HepG2 (cell line): ENCODE data around the gene CENATAC. TPM values are rescaled to one million over a fixed set of nuclear protein-coding genes. Genes with fewer than 3 reads are reported as not detected.

Source experiments
- AKAP8 ChIP-seq: sonication (generic); formaldehyde crosslinking; IDR thresholded peaks from 2 replicates; pipeline ENCODE4 v1.5.1; 2020; ENCODE audit warnings: mild to moderate bottlenecking, missing genetic modification reagents
- ARID5B ChIP-seq: IDR thresholded peaks from 2 replicates; pipeline ENCODE4 v1.4.0; 2020; ENCODE audit warnings: mild to moderate bottlenecking, missing genetic modification reagents
- DRAP1 ChIP-seq: IDR thresholded peaks from 2 replicates; pipeline ENCODE4 v1.6.1; 2016; ENCODE audit warnings: missing genetic modification reagents, missing compliant biosample characterization
- HNF4G ChIP-seq, 2 experiments: sonication (generic) in 1 of 2; formaldehyde crosslinking in 1 of 2; IDR thresholded peaks; 2 replicates each; pipeline versions ENCODE4 v1.4.0 to v1.6.1; 2011 to 2020; ENCODE audit warnings: borderline replicate concordance in 2 of 2, low read depth in 2 of 2, mild to moderate bottlenecking in 2 of 2, low read length in 1 of 2, missing genetic modification reagents in 1 of 2, moderate library complexity in 1 of 2
- TBX3 ChIP-seq: fragments of 450-650 bp; IDR thresholded peaks from 2 replicates; pipeline ENCODE4 v1.6.1; 2017; ENCODE audit warnings: antibody characterized with exemption, mild to moderate bottlenecking, inconsistent platforms, borderline replicate concordance
- TFDP2 ChIP-seq: sonication (generic); formaldehyde crosslinking; IDR thresholded peaks from 2 replicates; pipeline ENCODE4 v1.4.0; 2020; ENCODE audit warnings: missing genetic modification reagents
- ZNF160 ChIP-seq: sonication (generic); formaldehyde crosslinking; IDR thresholded peaks from 2 replicates; pipeline ENCODE4 v1.8.0; 2022; ENCODE audit warnings: mild to moderate bottlenecking, inconsistent platforms, missing genetic modification reagents
- ZNF430 ChIP-seq: sonication (generic); formaldehyde crosslinking; IDR thresholded peaks from 2 replicates; pipeline ENCODE4 v1.9.0; 2021; ENCODE audit warnings: mild to moderate bottlenecking, missing genetic modification reagents
- ZNF510 ChIP-seq: sonication (generic); formaldehyde crosslinking; IDR thresholded peaks from 2 replicates; pipeline ENCODE4 v1.4.0; 2020; ENCODE audit warnings: low read depth, mild to moderate bottlenecking, missing genetic modification reagents
- ZNF619 ChIP-seq: sonication (generic); formaldehyde crosslinking; IDR thresholded peaks from 2 replicates; pipeline ENCODE4 v1.4.0; 2020; ENCODE audit warnings: mild to moderate bottlenecking, missing genetic modification reagents
- ZXDC ChIP-seq: sonication (generic); formaldehyde crosslinking; IDR thresholded peaks from 2 replicates; pipeline ENCODE4 v1.5.0; 2020; ENCODE audit warnings: mild to moderate bottlenecking, missing genetic modification reagents
- polyA plus RNA-seq, 8 experiments: library from polyadenylated mRNA; depleted of rRNA in 3 of 8; stranded (reverse) in 7 of 8; unstranded in 1 of 8; fragments of >200 nt; fragmentation: Illumina TruSeq in 4 of 8; extraction: Trizol in 4 of 8; gene quantifications; 2 replicates each; pipeline versions ENCODE4 v1.2.1 to v1.2.3, GENCODE V29; 2011 to 2016; ENCODE audit warnings: low read depth in 4 of 8, missing spikeins in 1 of 8, mixed read lengths in 1 of 8; ENCODE audit not compliant: insufficient read depth in 1 of 8
- total RNA-seq, 5 experiments: library from RNA; depleted of rRNA; stranded (reverse); fragments of >200 nt; fragmentation: Illumina TruSeq; extraction: Trizol; gene quantifications; 2 replicates each; pipeline ENCODE4 v1.2.3, GENCODE V29; 2016; ENCODE audit warnings: low read depth in 1 of 5
- TF ChIP-seq, protein P1 (sequence below): IDR thresholded peaks from 2 replicates; pipeline ENCODE4 v1.6.1; 2018; ENCODE audit warnings: missing genetic modification reagents
- TF ChIP-seq, protein P2 (sequence below): sonication (generic); formaldehyde crosslinking; conservative IDR thresholded peaks from 2 replicates; pipeline ENCODE4 v1.4.0; 2020; ENCODE audit warnings: missing genetic modification reagents

The CENATAC gene
- total and polyA plus RNA-seq, 2 of the 13 experiments (the other 11 are each of a cell fraction or from before 2014, with no cell fraction given) = 21.7 to 25.0 TPM

GRCh38 chr11:119018074-119018938, 20.4 kb downstream of the CENATAC start, which contains the start of the genes RPS25 and TRAPPC4 (continued):
- peak; percentile 36; the same call in 1 of the 2 replicates for TF ChIP-seq ARID5B (CRISPR knock-in tag)
- no peak for TF ChIP-seq HNF4G (IDR thresholded peaks at IDR 0.05; ENCODE audit: borderline replicate concordance, low read depth, low read length)
- peak; percentile 19; the same call in 1 of the 2 replicates for TF ChIP-seq HNF4G (CRISPR knock-in tag; IDR thresholded peaks at IDR 0.05; ENCODE audit: borderline replicate concordance, low read depth)
- TF ChIP-seq, protein P1, sequence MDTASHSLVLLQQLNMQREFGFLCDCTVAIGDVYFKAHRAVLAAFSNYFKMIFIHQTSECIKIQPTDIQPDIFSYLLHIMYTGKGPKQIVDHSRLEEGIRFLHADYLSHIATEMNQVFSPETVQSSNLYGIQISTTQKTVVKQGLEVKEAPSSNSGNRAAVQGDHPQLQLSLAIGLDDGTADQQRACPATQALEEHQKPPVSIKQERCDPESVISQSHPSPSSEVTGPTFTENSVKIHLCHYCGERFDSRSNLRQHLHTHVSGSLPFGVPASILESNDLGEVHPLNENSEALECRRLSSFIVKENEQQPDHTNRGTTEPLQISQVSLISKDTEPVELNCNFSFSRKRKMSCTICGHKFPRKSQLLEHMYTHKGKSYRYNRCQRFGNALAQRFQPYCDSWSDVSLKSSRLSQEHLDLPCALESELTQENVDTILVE (CRISPR knock-in tag) = no peak; the same call in 1 of the 2 replicates
- 0 out of 2 replicates have a peak, but pooled peaks have one; percentile 8 for TF ChIP-seq ZXDC (CRISPR knock-in tag)
- TF ChIP-seq, protein P2, sequence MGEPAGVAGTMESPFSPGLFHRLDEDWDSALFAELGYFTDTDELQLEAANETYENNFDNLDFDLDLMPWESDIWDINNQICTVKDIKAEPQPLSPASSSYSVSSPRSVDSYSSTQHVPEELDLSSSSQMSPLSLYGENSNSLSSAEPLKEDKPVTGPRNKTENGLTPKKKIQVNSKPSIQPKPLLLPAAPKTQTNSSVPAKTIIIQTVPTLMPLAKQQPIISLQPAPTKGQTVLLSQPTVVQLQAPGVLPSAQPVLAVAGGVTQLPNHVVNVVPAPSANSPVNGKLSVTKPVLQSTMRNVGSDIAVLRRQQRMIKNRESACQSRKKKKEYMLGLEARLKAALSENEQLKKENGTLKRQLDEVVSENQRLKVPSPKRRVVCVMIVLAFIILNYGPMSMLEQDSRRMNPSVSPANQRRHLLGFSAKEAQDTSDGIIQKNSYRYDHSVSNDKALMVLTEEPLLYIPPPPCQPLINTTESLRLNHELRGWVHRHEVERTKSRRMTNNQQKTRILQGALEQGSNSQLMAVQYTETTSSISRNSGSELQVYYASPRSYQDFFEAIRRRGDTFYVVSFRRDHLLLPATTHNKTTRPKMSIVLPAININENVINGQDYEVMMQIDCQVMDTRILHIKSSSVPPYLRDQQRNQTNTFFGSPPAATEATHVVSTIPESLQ (CRISPR knock-in tag) = no peak
- peak; percentile 57; the same call in 1 of the 2 replicates for TF ChIP-seq ZNF510 (CRISPR knock-in tag)
- 0 out of 2 replicates have a peak, but pooled peaks have one; percentile 21 for TF ChIP-seq ZNF619 (CRISPR knock-in tag)
- peak; percentile 56; the same call in 1 of the 2 replicates for TF ChIP-seq AKAP8 (CRISPR knock-in tag)
- TF ChIP-seq ZNF430 = peak; percentile 75; the same call in 1 of the 2 replicates
- TF ChIP-seq TBX3 = no peak
- peak; percentile 44 for TF ChIP-seq ZNF160 (CRISPR knock-in tag)
- TF ChIP-seq TFDP2 = peak; percentile 38
- peak; percentile 88 for TF ChIP-seq DRAP1 (CRISPR knock-in tag)
